ENCODE measurements around the gene RCN2. TPM values are rescaled to one million over a fixed set of nuclear protein-coding genes. Genes with fewer than 3 reads are reported as not detected.

RCN2 gene
- total RNA-seq, 2 donors from 2014 or later, result 20.9 to 26.7 TPM

GRCh38 chr15:76967067-76967466 lies 35.5 kb downstream of the RCN2 start:
- no peak for DNase-seq
- peak in 1 of 2 donors; percentile 5 for ATAC-seq
- intact Hi-C loops (cut with DNase I), result no loop called here

GRCh38 chr15:76968306-76968705 lies 36.8 kb downstream of the RCN2 start:
- intact Hi-C loops (cut with DNase I), result no loop called here
- ATAC-seq (no peak), DNase-seq (no peak)

GRCh38 chr15:76972389-76973361 lies 41.1 kb downstream of the RCN2 start:
- ATAC-seq (peak; percentile 84 to 94), DNase-seq (peak; percentile 78)
- intact Hi-C loops (cut with DNase I), result no loop called here

GRCh38 chr15:76973362-76973743 lies 41.8 kb downstream of the RCN2 start:
- ATAC-seq, result peak; percentile 63 to 64
- DNase-seq, result peak; percentile 65
- intact Hi-C loops (cut with DNase I), result no loop called here

- intact Hi-C loops (cut with DNase I), result no loop called here
- DNase-seq (no peak), ATAC-seq (no peak)
Observed at GRCh38 chr15:76973906-76974305, 42.4 kb downstream of the RCN2 start.

- intact Hi-C loops (cut with DNase I), result no loop called here
- DNase-seq (no peak), ATAC-seq (no peak)
Observed at GRCh38 chr15:76974456-76975036, 43.0 kb downstream of the RCN2 start.

- intact Hi-C loops (cut with DNase I), result no loop called here
- no peak for ATAC-seq
- DNase-seq, result no peak
Observed at GRCh38 chr15:76976141-76976540, 44.6 kb downstream of the RCN2 start.

- ATAC-seq, result no peak
Observed at GRCh38 chr15:76976572-76977270, 45.2 kb downstream of the RCN2 start.

GRCh38 chr15:76978522-76979330 lies 47.2 kb downstream of the RCN2 start:
- DNase-seq (no peak), ATAC-seq (no peak)
- intact Hi-C loops (cut with DNase I), result no loop called here

More at GRCh38 chr15:76976572-76977270, 45.2 kb downstream of the RCN2 start:
- no peak for DNase-seq
- intact Hi-C loops (cut with DNase I), result no loop called here

- no peak for ATAC-seq
- DNase-seq, result no peak
- intact Hi-C loops (cut with DNase I), result no loop called here
Observed at GRCh38 chr15:76979331-76979925, 47.9 kb downstream of the RCN2 start.

- DNase-seq, result no peak
- ATAC-seq, result no peak
- intact Hi-C loops (cut with DNase I), result no loop called here
Observed at GRCh38 chr15:76979996-76980520, 48.5 kb downstream of the RCN2 start.

- DNase-seq (no peak), ATAC-seq (no peak)
- intact Hi-C loops (cut with DNase I), result no loop called here
Observed at GRCh38 chr15:76982356-76982755, 50.8 kb downstream of the RCN2 start.

GRCh38 chr15:76982756-76983155 lies 51.2 kb downstream of the RCN2 start:
- DNase-seq (no peak), ATAC-seq (no peak)
- intact Hi-C loops (cut with DNase I), result no loop called here

- no peak for DNase-seq
- intact Hi-C loops (cut with DNase I), result no loop called here
- ATAC-seq, result peak; percentile 23 to 51
Observed at GRCh38 chr15:76983590-76984375, 52.2 kb downstream of the RCN2 start.

GRCh38 chr15:76986743-76987142 lies 55.2 kb downstream of the RCN2 start:
- DNase-seq, result no peak
- intact Hi-C loops (cut with DNase I), result no loop called here
- ATAC-seq, result no peak

- ATAC-seq (no peak), DNase-seq (no peak)
- intact Hi-C loops (cut with DNase I), result no loop called here
Observed at GRCh38 chr15:76987276-76987675, 55.7 kb downstream of the RCN2 start.

- ATAC-seq, result peak; percentile 69 to 86
Observed at GRCh38 chr15:76987896-76988860, 56.6 kb downstream of the RCN2 start.

More at GRCh38 chr15:76987896-76988860, 56.6 kb downstream of the RCN2 start:
- peak; percentile 71 for DNase-seq
- intact Hi-C loops (cut with DNase I), result no loop called here
